Measurements from ENCODE around the gene POU4F2. TPM values are rescaled to one million over a fixed set of nuclear protein-coding genes. Genes with fewer than 3 reads are reported as not detected.

POU4F2 gene, protein sequence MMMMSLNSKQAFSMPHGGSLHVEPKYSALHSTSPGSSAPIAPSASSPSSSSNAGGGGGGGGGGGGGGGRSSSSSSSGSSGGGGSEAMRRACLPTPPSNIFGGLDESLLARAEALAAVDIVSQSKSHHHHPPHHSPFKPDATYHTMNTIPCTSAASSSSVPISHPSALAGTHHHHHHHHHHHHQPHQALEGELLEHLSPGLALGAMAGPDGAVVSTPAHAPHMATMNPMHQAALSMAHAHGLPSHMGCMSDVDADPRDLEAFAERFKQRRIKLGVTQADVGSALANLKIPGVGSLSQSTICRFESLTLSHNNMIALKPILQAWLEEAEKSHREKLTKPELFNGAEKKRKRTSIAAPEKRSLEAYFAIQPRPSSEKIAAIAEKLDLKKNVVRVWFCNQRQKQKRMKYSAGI
- total RNA-seq (2022; extraction: Qiagen RNA extraction), result not detected in 5 replicates

DNA sequence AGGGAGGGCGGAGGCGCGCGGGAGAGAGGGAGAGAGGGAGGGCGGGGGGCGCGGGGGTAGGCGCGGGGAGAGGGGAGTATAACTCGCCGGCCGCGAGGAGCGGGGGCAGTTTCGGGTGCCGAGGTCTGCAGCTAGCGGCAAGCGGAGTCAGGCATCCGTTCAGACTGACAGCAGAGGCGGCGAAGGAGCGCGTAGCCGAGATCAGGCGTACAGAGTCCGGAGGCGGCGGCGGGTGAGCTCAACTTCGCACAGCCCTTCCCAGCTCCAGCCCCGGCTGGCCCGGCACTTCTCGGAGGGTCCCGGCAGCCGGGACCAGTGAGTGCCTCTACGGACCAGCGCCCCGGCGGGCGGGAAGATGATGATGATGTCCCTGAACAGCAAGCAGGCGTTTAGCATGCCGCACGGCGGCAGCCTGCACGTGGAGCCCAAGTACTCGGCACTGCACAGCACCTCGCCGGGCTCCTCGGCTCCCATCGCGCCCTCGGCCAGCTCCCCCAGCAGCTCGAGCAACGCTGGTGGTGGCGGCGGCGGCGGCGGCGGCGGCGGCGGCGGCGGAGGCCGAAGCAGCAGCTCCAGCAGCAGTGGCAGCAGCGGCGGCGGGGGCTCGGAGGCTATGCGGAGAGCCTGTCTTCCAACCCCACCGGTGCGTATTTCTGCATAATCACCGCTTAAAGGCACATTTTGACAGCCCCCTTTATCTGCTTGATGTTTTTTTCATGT lies at the start of gene POU4F2:
Gene POU4F2, plus strand, starts transcription at position 108 of the 720 bp plus-strand sequence. Its CDS starts 248 bp downstream, at position 356.

Other genes starting within 250 kb of the POU4F2 start
- gene SLC10A7, start 117.0 kb upstream of the POU4F2 start, total RNA-seq (2022; extraction: Qiagen RNA extraction), result 1.8 to 2.3 TPM (median 2.0 TPM) in 5 replicates